RPMI7951 (cell line): ENCODE data around the gene TBC1D1. TPM values are rescaled to one million over a fixed set of nuclear protein-coding genes. Genes with fewer than 3 reads are reported as not detected.

Experiments
- DNase-seq: peaks from one replicate; pipeline ENCODE4 v3.0.0-alpha.2; 2012; ENCODE audit warnings: low read depth
- total RNA-seq: library from RNA; depleted of rRNA; stranded (reverse); fragments of >200 nt; shearing (Covaris generic); gene quantifications from 2 replicates; pipeline ENCODE4 v1.2.3, GENCODE V29; 2014

The TBC1D1 gene
- total RNA-seq, 1 experiment from 2014 or later = 68.2 TPM

- DNase-seq = peak; percentile 70
These were observed 209.1 kb downstream of the TBC1D1 start for GRCh38 chr4:38099908-38100407.

DNA sequence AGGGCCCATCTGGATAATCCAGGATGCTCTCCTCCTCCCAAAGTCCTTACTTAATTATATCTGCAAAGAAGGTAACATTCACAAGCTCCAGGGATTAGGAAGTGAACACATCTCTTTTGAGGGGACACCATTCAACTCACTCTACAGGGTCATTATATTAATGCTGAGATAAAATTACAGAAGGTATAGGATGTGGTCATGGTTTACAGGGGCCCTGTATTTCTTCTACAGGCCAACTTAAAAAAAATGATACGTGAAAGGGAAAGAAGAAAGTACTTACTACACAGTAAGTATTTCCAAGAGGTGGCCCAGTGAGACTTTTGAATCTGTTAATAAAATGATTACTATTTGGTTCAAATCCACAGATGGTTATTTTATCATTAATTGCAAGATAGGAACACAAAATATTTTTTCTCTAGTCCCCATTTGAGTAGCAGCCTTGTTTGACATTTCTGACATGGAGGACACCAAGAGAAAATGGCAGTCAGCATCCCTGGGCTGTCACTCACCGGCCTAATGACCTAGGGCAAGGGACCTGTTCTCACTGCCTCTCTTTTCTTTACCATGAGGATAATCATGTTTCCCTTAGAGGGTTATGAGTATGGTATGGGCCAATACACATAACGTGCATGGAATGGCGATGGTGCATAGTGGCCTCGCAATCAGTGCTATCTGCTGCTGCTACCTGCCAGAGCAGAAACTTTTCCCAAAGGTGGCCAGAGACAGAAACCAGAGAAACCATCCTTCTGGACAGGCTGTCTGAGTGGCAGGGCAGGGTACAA lies 209.8 kb downstream of the TBC1D1 start:
- no peak for DNase-seq

- DNase-seq = peak; percentile 93
These were observed 210.7 kb downstream of the TBC1D1 start for GRCh38 chr4:38101563-38101962.

- no peak for DNase-seq
These were observed 212.2 kb downstream of the TBC1D1 start for GRCh38 chr4:38102957-38103588.

- DNase-seq = no peak
These were observed 214.8 kb downstream of the TBC1D1 start for GRCh38 chr4:38105475-38106220.

GRCh38 chr4:38106311-38106710 lies 215.4 kb downstream of the TBC1D1 start:
- no peak for DNase-seq

DNA sequence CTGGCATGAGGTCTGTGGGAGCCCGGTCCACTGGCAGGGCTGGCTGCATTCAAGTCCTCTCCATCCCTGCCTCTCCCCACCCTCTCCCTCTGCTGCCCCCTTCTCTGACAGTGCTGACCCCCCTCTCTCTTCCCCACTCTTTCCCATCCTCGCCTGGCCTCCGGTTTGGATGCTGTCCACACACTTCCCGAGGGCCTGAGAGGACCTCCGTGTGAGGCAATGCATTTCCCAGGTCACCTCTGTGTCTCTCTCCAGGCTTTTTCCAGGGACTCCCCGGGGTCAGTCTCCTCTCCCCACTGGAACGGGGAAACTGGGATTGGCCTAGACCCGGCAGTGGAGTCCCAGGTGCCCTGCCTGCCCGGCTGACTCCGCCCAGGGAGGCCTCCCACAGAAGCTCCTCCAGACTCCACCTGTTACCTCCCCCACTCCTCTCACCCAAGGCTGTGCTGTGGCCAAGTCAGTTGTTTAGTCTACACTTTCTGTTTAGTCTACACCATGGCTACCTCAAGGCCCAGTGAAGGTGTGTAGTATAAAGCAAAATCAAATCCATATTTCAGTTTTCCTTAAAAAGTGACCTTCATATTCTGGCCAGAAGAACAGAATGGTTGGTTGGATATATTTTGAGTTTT lies 216.1 kb downstream of the TBC1D1 start:
- DNase-seq = no peak

GRCh38 chr4:38107818-38108217 lies 216.9 kb downstream of the TBC1D1 start:
- DNase-seq = no peak

DNA sequence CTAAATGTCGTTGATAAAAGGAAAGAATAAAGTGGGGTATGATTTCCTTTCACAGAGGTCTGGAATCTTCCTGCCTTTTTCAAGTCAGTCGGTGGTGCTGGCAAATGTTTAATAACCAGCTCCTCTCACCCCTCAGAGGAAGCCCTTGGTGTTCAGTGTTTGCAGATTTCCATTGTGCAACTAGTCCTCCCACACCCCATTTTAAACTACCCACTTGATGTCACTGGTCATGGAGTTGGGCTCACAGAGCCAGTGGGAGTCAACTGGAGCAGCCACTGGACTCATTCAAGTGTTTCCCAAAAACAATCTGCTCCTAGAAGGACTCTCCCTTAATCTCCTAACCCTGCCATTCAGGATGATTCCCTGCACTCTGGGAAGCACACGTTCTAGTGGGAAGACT lies 218.5 kb downstream of the TBC1D1 start:
- no peak for DNase-seq

- DNase-seq = no peak
These were observed 219.0 kb downstream of the TBC1D1 start for GRCh38 chr4:38109896-38110295.

- DNase-seq = no peak
These were observed 220.1 kb downstream of the TBC1D1 start for GRCh38 chr4:38111024-38111423.

DNA sequence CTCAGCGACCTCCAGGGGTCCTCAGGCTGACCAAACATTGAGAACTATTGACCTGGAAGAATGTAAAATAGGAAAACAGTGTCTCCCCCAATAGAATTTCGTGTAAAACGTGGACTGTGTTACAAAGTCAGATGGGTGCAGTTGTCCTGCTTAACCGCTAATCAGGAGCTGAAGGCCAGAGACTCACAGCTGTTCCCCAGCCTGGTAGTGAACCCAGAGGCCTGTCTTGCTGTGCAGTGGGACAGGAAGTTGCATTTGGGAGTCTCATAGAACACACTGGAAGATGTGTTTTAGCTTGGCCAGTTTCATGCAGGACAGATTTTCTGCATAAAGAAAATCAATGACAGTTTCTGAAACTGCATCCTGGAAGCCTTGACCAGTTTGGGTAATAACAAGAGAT lies 220.8 kb downstream of the TBC1D1 start:
- no peak for DNase-seq

- DNase-seq = no peak
These were observed 222.2 kb downstream of the TBC1D1 start for GRCh38 chr4:38113132-38113531.

DNA sequence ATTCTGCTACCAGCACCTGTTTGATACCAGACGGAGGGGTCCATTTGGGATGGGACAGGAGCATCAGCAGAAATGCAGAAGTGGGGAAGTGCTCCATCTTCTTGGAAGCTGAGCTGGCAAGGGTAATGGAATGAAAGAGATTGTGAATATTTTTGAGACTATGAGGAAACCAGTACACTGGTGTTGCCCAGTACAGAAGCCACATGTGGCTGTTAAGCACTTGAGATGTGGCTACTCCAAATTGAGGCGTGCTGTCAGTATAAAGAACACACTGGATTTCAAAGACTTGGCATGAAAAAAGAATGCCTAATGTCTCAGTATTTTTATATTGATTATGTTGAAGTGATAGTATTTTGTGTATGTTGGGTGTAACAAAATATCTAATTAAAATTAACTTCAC lies 222.7 kb downstream of the TBC1D1 start:
- no peak for DNase-seq

GRCh38 chr4:38114386-38115150 lies 223.7 kb downstream of the TBC1D1 start:
- no peak for DNase-seq

DNA sequence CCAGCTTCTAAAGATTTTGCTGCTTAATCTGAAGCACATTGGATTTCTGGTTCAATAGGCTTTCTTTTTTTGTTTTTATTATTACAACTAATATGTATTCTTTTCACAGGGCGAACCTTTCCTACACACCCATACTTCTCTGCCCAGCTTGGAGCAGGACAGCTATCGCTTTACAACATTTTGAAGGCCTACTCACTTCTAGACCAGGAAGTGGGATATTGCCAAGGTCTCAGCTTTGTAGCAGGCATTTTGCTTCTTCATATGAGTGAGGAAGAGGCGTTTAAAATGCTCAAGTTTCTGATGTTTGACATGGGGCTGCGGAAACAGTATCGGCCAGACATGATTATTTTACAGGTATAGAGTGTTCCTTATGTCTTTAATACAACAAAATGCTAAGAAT lies 224.7 kb downstream of the TBC1D1 start:
- DNase-seq = no peak

DNA sequence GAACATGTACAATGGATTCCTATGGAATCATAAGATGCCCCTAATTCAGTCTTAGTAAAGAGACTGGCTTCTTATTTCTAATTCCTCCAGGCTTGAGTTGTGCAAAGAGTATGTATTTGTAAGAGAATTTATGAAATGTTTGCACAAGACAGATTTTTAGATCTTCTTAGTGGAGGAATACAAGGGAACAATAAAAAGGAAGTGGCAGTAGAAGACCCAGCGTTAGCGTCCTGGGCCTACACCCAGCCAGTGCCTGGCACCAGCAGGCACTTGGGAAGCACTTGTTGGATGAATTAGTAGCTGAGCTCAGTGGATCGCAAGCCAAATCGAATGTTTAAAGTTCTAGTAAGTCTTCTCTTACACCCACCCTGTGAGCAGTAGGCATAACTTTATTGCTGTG lies 226.7 kb downstream of the TBC1D1 start:
- no peak for DNase-seq

DNA sequence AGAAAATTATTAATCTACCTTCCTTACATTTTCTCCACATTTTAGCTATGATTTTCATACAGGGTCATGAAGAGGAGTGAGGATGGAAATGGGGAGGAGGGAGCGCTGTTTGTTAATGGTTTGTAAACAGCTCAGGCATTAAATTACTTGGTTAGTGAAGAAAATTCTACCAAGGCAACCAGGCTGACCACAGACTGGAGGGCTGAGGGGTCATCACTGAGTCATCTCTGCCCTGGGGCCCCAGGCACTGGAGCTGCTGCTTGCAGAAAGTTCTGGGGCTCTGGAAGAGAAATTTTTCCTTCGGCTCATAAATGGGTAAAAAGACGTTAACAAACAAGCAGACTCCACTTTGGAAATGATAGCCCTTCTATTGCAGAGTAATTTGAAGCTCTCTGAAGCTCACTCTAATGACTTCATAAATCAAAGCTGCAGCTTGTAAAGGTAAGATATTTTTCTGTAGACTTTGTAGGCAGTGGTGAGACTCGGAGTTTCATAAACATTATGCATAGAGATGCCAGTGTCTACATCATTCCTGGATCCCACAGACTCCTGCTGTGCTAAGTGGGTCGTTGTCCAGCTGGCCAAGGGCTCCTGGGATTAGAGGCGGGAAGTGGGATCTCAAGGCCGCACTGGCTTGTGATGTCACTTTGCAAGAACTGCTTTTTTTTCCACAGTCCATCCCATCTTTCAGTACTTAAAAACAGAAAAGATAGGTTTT lies 228.9 kb downstream of the TBC1D1 start:
- peak; percentile 95 for DNase-seq

GRCh38 chr4:38120772-38121171 lies 229.9 kb downstream of the TBC1D1 start:
- DNase-seq = no peak

DNA sequence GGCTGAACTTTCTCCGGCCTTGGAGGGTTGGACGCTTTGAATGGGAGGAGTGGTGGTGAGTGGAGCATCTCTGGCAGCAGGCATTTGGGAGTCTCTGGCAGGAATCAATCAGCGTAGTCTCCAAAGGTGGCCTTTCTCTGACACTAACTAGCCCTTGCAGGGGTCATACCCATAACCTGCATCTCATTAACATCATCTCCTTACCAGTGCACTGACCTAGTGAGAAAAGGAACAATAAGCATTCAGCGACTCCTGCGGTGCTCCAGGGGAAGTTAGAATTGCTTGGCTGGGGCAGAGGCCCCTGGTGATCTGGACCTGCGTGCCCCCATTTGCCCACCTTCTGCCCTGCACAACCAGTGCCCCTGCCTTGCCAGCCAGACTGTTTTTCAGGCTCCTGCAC lies 231.2 kb downstream of the TBC1D1 start:
- DNase-seq = no peak

- DNase-seq = no peak
These were observed 232.7 kb downstream of the TBC1D1 start for GRCh38 chr4:38123555-38123954.
